ENCODE results near the gene PCDH8.
"Not testable (repeated sequence)": the region's sequence is repeated elsewhere in the genome, so short reads cannot be mapped to it uniquely, and the experiment has no call there.

PCDH8 gene

DNA sequence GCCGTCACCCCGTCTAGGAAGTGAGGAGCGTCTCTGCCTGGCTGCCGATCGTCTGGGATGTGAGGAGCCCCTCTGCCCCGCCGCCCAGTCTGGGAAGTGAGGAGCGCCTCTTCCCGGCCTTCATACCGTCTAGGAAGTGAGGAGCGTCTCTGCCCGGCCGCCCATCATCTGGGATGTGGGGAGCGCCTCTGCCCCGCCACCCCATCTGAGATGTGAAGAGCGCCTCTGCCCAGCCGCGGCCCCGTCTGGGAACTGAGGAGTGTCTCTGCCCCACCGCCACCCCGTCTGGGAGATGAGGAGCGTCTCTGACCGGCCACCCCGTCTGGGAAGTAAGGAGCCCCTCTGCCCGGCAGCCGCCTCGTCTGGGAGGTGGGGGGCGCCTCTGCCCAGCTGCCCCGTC lies 30.6 kb downstream of the PCDH8 start:
- DNase-seq (ENCODE audit: low read depth in 2 of 2), result not testable (repeated sequence)

DNA sequence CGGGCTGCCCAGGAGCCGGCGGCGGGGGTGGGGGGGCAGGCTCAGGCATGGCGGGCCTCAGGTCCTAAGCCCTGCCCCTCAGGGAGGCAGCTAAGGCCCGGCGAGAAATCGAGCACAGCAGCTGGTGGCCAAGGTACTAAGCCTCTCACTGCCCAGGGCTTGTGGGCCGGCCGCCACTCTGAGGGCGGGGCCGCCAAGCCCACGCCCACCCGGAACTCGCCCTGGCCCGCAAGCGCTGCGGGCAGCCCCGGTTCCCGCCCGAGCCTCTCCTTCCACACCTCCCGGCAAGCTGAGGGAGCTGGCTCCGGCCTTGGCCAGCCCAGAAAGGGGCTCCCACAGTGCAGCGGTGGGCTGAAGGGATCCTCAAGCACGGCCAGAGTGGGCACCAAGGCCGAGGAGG lies 33.1 kb downstream of the PCDH8 start:
- no peak for DNase-seq (ENCODE audit: low read depth in 2 of 2)

DNA sequence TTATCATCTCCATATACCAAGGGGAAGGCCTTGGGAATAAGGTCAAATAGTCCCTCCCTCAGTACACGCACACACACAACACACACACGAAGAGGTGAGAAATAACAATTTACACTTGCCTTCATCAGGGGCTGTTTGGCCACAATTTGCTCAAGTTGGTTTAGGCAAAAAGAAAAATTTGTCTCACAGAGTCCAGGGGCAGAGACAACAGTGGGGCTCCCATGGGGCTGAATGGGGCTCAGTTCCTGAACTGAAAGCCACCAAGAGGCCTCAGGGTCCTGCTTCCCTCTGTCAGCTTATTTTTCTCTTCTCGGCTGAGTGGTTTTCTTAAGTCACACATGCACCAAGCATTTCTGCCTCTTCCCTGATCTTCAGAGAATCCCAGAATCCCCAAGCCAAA lies 35.5 kb downstream of the PCDH8 start:
- no peak for DNase-seq (ENCODE audit: low read depth in 2 of 2)

DNA sequence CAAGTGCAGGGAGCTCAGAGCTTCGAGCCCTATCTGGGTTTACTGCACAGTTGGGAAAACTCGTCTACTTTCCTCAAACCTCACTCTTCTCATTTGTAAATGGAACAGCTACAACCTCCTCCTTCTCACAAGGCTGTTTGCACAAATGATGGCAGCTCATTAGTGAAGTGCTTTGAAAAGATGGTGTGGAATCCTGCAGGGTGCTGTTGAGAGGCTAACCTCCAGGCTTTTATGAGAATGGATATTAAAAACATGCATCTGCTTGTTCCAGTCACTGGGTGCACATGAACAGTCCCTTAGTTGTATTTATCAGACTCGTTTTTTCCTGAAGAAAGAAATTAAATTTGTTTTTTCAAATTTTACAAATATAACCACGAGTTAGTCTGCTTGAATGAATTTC lies 36.6 kb downstream of the PCDH8 start:
- DNase-seq (ENCODE audit: low read depth in 2 of 2), result no peak

DNA sequence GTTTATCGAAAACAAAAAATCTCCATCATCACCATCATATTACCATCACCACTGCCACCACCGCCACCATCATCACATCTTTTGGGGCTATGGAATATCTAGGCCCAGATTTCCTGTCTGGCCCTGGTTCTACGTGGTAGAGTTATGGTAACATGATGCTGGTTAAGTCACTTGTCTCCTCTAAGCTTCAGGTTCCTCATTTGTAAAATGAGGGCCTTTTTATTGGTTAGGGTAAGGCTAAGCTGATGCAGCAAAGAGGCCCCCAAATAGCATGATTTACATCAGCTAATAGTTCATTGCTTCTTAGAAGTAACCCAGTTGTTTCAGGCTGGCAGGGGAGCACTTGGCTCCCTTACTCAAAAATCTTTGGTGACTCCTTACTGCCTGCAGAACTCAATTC lies 37.9 kb downstream of the PCDH8 start:
- no peak for DNase-seq (ENCODE audit: low read depth in 2 of 2)

DNA sequence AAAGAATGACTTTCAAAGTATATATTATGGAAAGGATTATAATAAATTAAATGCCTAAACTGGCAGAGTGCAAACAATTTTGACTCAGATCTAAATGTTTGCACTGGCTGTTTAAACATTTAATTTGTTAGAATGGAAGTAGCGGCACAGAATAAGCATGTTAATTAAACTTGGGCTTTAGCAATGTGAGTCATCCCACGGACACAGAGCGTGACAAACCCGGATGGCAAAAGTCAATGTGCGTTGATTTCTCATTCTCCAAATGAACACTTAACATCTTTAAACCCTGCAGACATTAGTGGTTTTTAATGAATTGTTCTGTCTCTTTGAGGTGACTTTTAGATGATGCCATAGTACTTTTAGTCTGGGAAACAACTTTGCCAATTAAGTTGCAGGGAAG lies 38.4 kb downstream of the PCDH8 start:
- no peak for DNase-seq (ENCODE audit: low read depth in 2 of 2)

DNA sequence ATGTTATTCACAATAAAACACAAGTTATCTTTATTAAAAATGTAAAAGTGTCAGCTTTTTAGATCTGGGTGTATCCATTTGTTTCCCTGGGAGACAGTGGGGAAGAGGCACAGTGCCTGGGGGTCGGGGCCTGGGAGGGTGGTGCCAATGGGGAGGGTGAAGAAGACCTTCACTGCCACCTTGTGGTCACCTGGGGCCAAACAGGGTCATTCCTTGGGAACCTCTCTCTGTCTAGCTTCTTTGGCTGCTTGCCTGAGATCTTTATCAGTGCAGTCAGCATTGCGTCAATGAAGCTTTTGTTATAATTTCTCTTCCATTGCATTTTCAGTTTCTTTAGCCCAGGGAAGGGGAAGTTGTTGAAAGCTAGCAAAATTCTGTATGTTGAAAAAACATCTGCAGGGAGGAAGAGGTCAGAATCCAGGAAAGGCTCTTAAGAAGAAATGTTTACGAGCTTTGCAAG lies 39.1 kb downstream of the PCDH8 start:
- DNase-seq (ENCODE audit: low read depth in 2 of 2), result no peak

DNA sequence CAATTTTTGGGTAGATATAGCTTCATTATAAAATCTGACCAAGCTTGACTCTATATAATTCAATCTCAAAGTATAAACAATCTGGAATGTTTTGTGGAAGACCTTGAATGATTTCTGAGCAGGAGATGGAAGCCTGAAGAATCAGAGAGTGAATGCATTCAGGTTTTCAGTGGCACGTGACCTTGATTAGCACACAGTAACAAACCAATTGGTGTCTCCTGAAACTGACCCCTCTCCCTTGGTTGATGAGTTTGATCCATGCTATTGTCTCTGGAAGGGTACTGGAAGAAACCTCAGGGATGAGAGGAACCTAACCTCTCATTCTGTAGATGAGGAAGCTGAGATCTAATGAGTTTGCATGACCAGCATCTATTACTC lies 39.6 kb downstream of the PCDH8 start:
- DNase-seq (ENCODE audit: low read depth in 2 of 2), result no peak

DNA sequence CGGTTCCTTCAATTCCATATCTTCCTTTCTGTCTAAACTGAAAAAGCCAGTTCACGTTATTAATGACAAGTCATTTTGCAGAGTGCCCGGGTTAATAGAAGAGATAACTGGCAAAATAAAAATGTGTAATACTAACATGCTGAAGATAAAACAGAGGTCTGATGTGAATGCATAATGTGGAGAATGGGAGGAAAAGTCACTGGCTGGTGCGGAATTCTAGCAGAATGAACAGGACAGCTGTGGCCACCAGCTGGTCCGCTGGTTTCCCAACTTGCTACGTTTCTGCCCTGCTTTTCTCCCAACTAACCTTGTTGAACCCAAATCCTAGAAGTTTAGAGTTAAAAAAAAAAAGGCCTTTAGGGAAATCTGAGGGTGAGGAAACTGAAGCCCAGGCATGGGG lies 42.4 kb downstream of the PCDH8 start:
- DNase-seq (ENCODE audit: low read depth in 2 of 2), result no peak

DNA sequence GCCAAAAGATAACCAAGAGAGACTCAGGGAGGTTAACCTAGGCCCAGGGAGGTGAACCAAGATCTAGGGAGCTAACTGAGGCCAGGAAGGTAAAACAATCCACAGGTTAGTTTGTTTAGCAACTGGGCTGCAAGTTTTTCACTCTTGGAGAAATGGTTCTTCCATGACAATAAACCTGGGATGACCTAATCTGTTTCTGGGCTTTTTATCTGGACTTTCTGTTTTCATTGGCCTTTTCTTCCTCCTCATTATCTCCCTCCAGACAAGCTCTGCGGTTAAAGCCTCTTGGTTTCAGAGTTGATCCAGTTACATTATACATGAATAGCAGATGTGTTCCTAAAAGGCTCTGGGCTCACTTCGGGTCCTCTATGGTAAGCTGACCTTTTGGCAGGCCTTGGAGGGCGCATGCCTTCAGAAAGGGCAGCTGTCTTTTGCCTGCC lies 44.2 kb downstream of the PCDH8 start:
- no peak for DNase-seq (ENCODE audit: low read depth in 2 of 2)

DNA sequence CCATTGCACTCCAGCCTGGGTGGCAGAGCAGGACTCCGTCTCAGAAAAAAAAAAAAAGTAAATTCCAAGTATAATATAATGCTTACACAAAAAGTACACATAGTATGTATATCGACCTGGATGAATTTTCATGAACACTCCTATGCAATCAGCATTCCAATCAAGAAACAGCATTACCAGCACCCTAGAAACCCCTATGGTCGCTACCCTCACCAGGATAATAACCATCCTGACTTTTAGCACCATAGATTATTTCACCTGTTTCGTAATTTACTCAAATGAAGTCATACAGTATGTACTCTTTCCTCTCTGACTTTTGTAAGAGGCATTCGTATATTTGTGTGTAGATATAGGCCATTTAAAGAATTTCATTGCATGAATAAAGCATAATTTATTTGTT lies 47.6 kb downstream of the PCDH8 start:
- DNase-seq (ENCODE audit: low read depth in 2 of 2), result no peak

DNA sequence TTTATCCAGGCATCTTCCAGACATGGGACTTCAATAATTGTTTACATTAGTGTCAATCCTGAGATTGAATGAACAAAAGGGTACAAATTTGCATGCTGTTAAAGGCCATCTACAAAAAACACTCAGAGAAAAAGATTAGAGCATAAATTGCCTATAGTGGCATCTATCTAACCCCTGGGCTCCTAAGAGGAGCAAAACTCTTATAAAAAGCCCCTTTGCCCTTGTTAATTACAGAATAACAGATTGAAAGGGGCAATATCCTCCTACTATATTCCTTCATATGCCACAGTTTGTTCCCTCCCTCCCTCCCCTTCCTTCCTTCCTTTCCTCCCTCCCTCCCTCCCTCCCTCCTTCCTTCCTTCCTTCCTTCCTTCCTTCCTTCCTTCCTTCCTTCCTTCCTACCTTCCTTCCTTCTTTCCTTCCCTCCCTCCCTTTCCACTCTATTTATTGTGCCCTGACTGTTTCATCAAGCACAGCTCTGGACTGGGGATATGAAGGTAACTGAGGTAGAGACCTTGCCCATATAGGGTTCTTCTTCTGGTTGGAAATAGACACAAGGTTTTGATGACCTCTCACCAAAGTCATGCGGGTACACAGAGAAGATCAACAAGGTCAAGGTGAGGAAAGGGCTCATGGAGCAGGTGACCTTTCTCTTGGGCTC lies 49.5 kb downstream of the PCDH8 start:
- DNase-seq (ENCODE audit: low read depth in 2 of 2), result no peak

DNA sequence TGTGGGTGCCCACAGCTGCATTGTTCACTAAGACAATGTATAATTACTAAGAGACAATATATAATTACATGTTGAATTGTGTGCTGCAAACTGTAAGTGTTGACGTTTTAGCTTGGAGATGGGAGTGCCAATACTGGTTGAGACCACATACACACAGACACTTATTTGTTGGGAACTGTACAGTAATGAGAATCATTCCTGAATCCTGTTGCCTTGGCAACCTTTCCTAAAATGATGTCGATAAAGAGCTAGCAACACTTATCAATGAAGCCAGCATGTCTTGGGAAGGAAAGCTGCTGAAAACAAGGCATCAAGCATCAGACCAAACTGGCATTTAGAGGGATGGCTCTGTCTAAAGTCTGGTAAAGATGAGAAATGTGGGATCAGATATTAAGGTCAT lies 51.3 kb downstream of the PCDH8 start:
- no peak for DNase-seq (ENCODE audit: low read depth in 2 of 2)

DNA sequence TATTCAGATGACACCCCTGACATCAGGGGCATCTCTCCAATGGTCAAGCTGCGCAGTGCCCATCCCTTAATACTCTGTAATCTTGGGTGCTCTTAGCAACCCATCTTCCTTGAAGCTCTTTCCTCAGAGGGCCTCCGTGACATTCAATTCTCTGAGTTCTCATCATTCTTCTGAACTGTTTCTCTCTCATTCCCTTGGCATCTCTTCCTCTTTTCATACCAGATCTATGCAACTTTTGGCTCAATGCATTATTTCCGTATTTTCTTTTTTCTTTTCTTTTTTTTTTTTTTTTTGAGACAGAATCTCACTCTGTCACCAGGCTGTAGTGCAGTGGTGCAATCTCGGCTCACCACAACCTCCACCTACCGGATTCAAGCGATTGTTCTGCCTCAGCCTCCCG lies 53.9 kb downstream of the PCDH8 start:
- DNase-seq (ENCODE audit: low read depth in 2 of 2), result no peak

DNA sequence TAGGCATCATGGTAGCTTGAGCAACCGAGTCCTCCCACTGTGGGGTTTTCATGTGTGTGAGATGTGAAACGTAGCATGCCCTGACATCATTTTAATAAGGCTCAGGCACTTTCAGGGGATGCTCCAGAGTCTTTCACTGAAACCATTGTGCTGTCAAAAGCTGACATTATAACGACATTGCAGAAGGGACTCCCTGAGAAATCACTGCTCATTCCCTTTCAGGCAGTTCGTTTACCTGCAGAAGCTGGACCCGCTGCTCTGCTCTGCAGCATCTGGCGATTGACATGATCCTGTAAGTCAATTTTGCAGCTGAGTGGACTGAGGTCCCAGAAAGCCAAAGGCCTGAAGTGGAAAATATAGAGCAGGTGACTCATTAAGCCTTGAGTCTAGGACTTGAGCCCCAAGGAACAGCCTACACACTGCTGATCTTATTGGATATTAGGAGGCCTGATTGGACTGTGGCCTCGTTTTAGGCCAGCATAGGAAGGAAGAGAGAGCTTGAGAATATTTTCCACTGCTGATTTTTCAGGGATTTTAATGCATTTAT lies 54.9 kb downstream of the PCDH8 start:
- DNase-seq (ENCODE audit: low read depth in 2 of 2), result no peak

Measured in activated CD8-positive, alpha-beta memory T cell treated with anti-CD3 and anti-CD28 coated beads for 4 hours (primary cell).